Measurements from ENCODE around the gene PLCB4. TPM values are rescaled to one million over a fixed set of nuclear protein-coding genes. Genes with fewer than 3 reads are reported as not detected.

Gene PLCB4
- total RNA-seq, 1 experiment from 2014 or later: 12.6 TPM

DNA sequence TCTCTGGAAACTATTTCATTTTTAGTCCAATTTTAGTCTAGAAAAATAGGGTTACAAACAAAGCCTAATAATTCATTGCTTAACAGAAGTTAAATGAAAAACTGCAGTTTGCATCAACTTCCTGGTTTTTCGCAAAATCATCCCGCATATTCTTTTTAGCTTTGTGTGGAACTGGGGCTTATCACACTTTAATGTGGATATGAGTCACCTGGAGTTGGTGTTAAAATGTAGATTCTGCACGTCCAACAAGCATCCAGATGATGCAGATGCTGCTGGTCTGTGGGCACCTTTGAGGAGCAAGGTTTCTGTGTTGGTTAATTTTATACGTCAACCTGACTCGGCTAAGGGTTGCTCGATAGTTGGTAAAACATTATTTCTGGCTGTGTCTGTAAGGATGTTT is 126.1 kb downstream of the PLCB4 start:
- DNase-seq (ENCODE audit: low spot score): no peak
- ATAC-seq: no peak
- Mint-ChIP-seq H3K4me3 (no peak overlapping the region), H3K27ac (no peak overlapping the region), H3K9me3 (no peaks in the 10 kb centered on the region; the same call in 1 of the 2 replicates), H3K27me3 (ENCODE audit: low read depth) (no peaks in the 10 kb centered on the region), H3K36me3 (no peaks in the 10 kb centered on the region), H3K4me1 (peaks cover 20% of the 10 kb centered on the region)
- POLR2A ChIA-PET: no interaction called here
- TF ChIP-seq ZMAT4 (CRISPR knock-in tag; IDR thresholded peaks at IDR 0.05) (no peak), FOXP1 (CRISPR knock-in tag; IDR thresholded peaks at IDR 0.05; ENCODE audit: borderline replicate concordance) (no peak), ZNF532 (CRISPR knock-in tag; IDR thresholded peaks at IDR 0.05; ENCODE audit: borderline replicate concordance) (no peak), ZNF423 (CRISPR knock-in tag; IDR thresholded peaks at IDR 0.05) (no peak), E2F4 (CRISPR knock-in tag; IDR thresholded peaks at IDR 0.05; ENCODE audit: borderline replicate concordance, low read depth) (no peak), ARID4B (CRISPR knock-in tag; IDR thresholded peaks at IDR 0.05; ENCODE audit: borderline replicate concordance) (no peak)
- TF ChIP-seq, protein P1, sequence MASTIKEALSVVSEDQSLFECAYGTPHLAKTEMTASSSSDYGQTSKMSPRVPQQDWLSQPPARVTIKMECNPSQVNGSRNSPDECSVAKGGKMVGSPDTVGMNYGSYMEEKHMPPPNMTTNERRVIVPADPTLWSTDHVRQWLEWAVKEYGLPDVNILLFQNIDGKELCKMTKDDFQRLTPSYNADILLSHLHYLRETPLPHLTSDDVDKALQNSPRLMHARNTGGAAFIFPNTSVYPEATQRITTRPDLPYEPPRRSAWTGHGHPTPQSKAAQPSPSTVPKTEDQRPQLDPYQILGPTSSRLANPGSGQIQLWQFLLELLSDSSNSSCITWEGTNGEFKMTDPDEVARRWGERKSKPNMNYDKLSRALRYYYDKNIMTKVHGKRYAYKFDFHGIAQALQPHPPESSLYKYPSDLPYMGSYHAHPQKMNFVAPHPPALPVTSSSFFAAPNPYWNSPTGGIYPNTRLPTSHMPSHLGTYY (CRISPR knock-in tag; IDR thresholded peaks at IDR 0.05): no peak
- TF ChIP-seq, protein P2, sequence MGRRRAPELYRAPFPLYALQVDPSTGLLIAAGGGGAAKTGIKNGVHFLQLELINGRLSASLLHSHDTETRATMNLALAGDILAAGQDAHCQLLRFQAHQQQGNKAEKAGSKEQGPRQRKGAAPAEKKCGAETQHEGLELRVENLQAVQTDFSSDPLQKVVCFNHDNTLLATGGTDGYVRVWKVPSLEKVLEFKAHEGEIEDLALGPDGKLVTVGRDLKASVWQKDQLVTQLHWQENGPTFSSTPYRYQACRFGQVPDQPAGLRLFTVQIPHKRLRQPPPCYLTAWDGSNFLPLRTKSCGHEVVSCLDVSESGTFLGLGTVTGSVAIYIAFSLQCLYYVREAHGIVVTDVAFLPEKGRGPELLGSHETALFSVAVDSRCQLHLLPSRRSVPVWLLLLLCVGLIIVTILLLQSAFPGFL (CRISPR knock-in tag; IDR thresholded peaks at IDR 0.05; ENCODE audit: borderline replicate concordance): no peak
- CTCF ChIA-PET: no interaction called here

- H3K9me3 Mint-ChIP-seq: no peaks in the 10 kb centered on the region; the same call in 1 of the 2 replicates
- POLR2A ChIA-PET: no interaction called here
- no peak for ATAC-seq
- no peak for TF ChIP-seq GTF2I (CRISPR knock-in tag; conservative IDR thresholded peaks at IDR 0.05)
- TF ChIP-seq ESRRA (CRISPR knock-in tag; IDR thresholded peaks at IDR 0.05; ENCODE audit: borderline replicate concordance): no peak
- TF ChIP-seq FOXJ3 (CRISPR knock-in tag; IDR thresholded peaks at IDR 0.05; ENCODE audit: borderline replicate concordance): no peak
- no peak overlapping the region for H3K27ac Mint-ChIP-seq
- no peaks in the 10 kb centered on the region for H3K27me3 Mint-ChIP-seq (ENCODE audit: low read depth)
- no peak for DNase-seq (ENCODE audit: low spot score)
- CTCF ChIA-PET: interaction anchor here (1.4 kb wide), 1 partner anchor 342 kb away, joined by 4 read pairs; no protein-coding TSS in a partner anchor
- H3K36me3 Mint-ChIP-seq: no peaks in the 10 kb centered on the region
- no peak overlapping the region for H3K4me3 Mint-ChIP-seq
- H3K4me1 Mint-ChIP-seq: peaks cover 28% of the 10 kb centered on the region
These were observed 127.2 kb downstream of the PLCB4 start for GRCh38 chr20:9196110-9196509.

All from WTC11 (cell line).